Limb (tissue), 2 donors: Measurements from ENCODE around the gene ARGLU1.
A peak's percentile ranks its signal among the peaks of the same experiment; 100 is the strongest.

Experiments
- DNase-seq, 2 donors: peaks; one replicate each; pipeline ENCODE4 v3.0.0-alpha.2; 2016; ENCODE audit errors: extremely low spot score in 2 of 2

Gene ARGLU1

GRCh38 chr13:106587787-106588186 is 19.9 kb upstream of the ARGLU1 start:
- DNase-seq = no peak

- DNase-seq = no peak
These were observed 18.8 kb upstream of the ARGLU1 start for GRCh38 chr13:106586648-106587166.

- no peak for DNase-seq
These were observed 13.3 kb upstream of the ARGLU1 start for GRCh38 chr13:106581225-106581624.

GRCh38 chr13:106575896-106576295 is 8.0 kb upstream of the ARGLU1 start:
- no peak for DNase-seq

- DNase-seq = no peak
These were observed 5.9 kb upstream of the ARGLU1 start for GRCh38 chr13:106573868-106574267.

- DNase-seq = no peak
These were observed 5.4 kb upstream of the ARGLU1 start for GRCh38 chr13:106573284-106573846.

GRCh38 chr13:106570299-106570852 is 2.4 kb upstream of the ARGLU1 start:
- DNase-seq = no peak

GRCh38 chr13:106569233-106570095 is 1.5 kb upstream of the ARGLU1 start:
- DNase-seq = no peak

- DNase-seq = no peak
These were observed 514 bp upstream of the ARGLU1 start for GRCh38 chr13:106568299-106569003.

- peak; percentile 45 to 75 for DNase-seq
These were observed 1.1 kb downstream of the ARGLU1 start for GRCh38 chr13:106566641-106567473.

GRCh38 chr13:106565127-106565775 is 2.7 kb downstream of the ARGLU1 start:
- no peak for DNase-seq

- no peak for DNase-seq
These were observed 5.6 kb downstream of the ARGLU1 start for GRCh38 chr13:106562301-106562700.

GRCh38 chr13:106561551-106562170 is 6.3 kb downstream of the ARGLU1 start:
- DNase-seq = no peak

- DNase-seq = no peak
These were observed 7.1 kb downstream of the ARGLU1 start for GRCh38 chr13:106560821-106561220.

GRCh38 chr13:106558527-106558926 is 9.4 kb downstream of the ARGLU1 start:
- DNase-seq = no peak

GRCh38 chr13:106555631-106556328 is 12.2 kb downstream of the ARGLU1 start:
- no peak for DNase-seq

- no peak for DNase-seq
These were observed 16.2 kb downstream of the ARGLU1 start for GRCh38 chr13:106551751-106552150.

GRCh38 chr13:106551350-106551749 is 16.6 kb downstream of the ARGLU1 start:
- no peak for DNase-seq

- DNase-seq = no peak
These were observed 17.3 kb downstream of the ARGLU1 start for GRCh38 chr13:106550570-106551135.
